Measurements from ENCODE around the gene KCNN3. TPM values are rescaled to one million over a fixed set of nuclear protein-coding genes. Genes with fewer than 3 reads are reported as not detected.

The KCNN3 gene
- total and polyA plus RNA-seq, 2 of the 8 experiments (the other 6 are each of a cell fraction or from before 2014, with no cell fraction given): 2.8 to 3.7 TPM

DNA sequence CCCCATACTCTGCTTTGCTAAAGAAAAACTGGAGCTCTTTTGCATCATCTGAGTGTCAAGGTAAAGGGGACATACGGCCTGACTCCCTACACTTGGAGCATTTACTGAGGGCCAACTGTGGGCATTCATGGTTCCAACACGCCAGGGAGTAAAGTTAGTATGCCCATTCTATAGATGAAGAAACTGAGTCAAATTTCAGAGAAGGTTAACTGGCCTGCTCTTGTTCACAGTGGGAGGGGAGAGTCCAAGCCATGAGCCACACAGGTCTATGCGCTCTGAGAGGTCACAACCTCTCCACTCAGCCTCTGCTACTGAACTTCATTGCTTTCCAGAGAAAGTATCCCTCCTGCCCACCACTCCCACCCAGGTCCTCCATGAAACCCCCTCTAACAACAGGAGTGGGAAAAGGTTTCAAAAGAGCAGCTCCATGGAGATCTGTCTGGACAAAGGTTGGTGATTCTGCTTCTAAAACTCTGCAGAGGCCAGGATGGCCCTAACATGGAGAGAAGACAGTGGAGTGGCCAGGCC, 6.8 kb upstream of the KCNN3 start:
- Histone ChIP-seq H4K91ac (replicated peaks; ENCODE audit: insufficient read length, low read length) (peak overlapping the region; percentile 5), H3K23me2 (ENCODE audit: low read depth, low read length) (peaks cover 2% of the 10 kb centered on the region; the same call in 1 of the 2 replicates), H2BK5ac (ENCODE audit: low read depth, low read length) (no peak overlapping the region), H3K4me3 (ENCODE audit: extremely low read depth in 1 of 4, insufficient read depth in 2 of 4, low read depth in 3 of 4, low read length in 4 of 4) (no peak overlapping the region), H2BK120ac (replicated peaks; ENCODE audit: low read depth, low read length) (no peak overlapping the region), H2BK20ac (ENCODE audit: low read length) (no peak overlapping the region), H3K36me3 (ENCODE audit: control insufficient read depth in 2 of 4, insufficient read depth in 4 of 4, low read length in 3 of 4) (no peaks in the 10 kb centered on the region), H2AFZ (ENCODE audit: low read length) (no peak overlapping the region), H3K4me1 (replicated peaks in 1 of 4; ENCODE audit: control insufficient read depth in 3 of 4, insufficient read depth in 4 of 4, low read length in 3 of 4) (peaks cover 0 to 3% (median 0%) of the 10 kb centered on the region in 4 experiments; a peak in 1 of 7 replicates), H3K14ac (ENCODE audit: insufficient read length) (no peak overlapping the region), H4K8ac (ENCODE audit: extremely low read depth, insufficient read depth, low read length) (no peak overlapping the region), H4K5ac (ENCODE audit: insufficient read length, low read depth, low read length) (no peak overlapping the region), H2BK12ac (ENCODE audit: low read depth, low read length) (no peak overlapping the region), H2BK15ac (ENCODE audit: low read length) (peak overlapping the region; percentile 77; the same call in 1 of the 2 replicates), H4K20me1 (replicated peaks in 1 of 2; ENCODE audit: control insufficient read depth in 1 of 2, insufficient read depth in 2 of 2, low read length in 2 of 2) (no peaks in the 10 kb centered on the region), H3K4me2 (ENCODE audit: insufficient read depth in 1 of 2, low read depth in 2 of 2, low read length in 2 of 2) (no peak overlapping the region), H3K79me1 (ENCODE audit: low read depth, low read length) (no peaks in the 10 kb centered on the region), H3K9ac (replicated peaks in 1 of 4; ENCODE audit: extremely low read depth in 1 of 4, low read depth in 3 of 4, low read length in 3 of 4) (no peak overlapping the region), H3K18ac (ENCODE audit: extremely low read depth, low read length) (no peak overlapping the region), H3K27me3 (replicated peaks in 1 of 4; ENCODE audit: control insufficient read depth in 3 of 4, extremely low read depth in 1 of 4, insufficient read depth in 3 of 4, low read length in 3 of 4) (no peaks in the 10 kb centered on the region), H3K9me3 (ENCODE audit: insufficient read depth in 2 of 2, low read depth in 1 of 2, low read length in 1 of 2) (no peaks in the 10 kb centered on the region), H3K23ac (ENCODE audit: insufficient read length) (no peak overlapping the region), H2AK5ac (ENCODE audit: low read depth, low read length) (no peak overlapping the region), H3K79me2 (ENCODE audit: control insufficient read depth in 1 of 2, insufficient read depth in 2 of 2, low read length in 2 of 2) (no peaks in the 10 kb centered on the region), H3K4ac (replicated peaks; ENCODE audit: insufficient read length, low read depth, low read length) (no peak overlapping the region), H3K27ac (ENCODE audit: low read depth, low read length) (no peak overlapping the region), H3K56ac (replicated peaks; ENCODE audit: insufficient read length, low read depth, low read length) (no peak overlapping the region)
- WGBS, 2 experiments (ENCODE audit: extremely low coverage in 1 of 2, insufficient coverage in 1 of 2, insufficient read length in 1 of 2, insufficient replicate concordance in 2 of 2, low coverage in 1 of 2, low lambda C conversion rate in 2 of 2, missing lambda C conversion rate in 1 of 2): 80% methylated on average over 3 of the region's 3 CpGs; no CpG with 5 or more reads in 1 of the 2 experiments
- DNase-seq (ENCODE audit: low read depth in 1 of 2, low spot score in 2 of 2): no peak
- CTCF ChIA-PET (ENCODE audit: partially characterized antibody): interaction anchor here (0.5 to 4.6 kb wide), 8 partner anchors 10 to 178 kb away, joined by 3 to 39 read pairs (median 4); no protein-coding TSS in a partner anchor
- no peak for FAIRE-seq
- POLR2A ChIA-PET (ENCODE audit: partially characterized antibody): no interaction called here
- TF ChIP-seq GTF2F1 (IDR thresholded peaks at IDR 0.05; ENCODE audit: borderline replicate concordance, low read depth, low read length) (no peak), TCF12 (IDR thresholded peaks at IDR 0.05; ENCODE audit: low read depth, low read length) (no peak), TAF7 (optimal IDR thresholded peaks at IDR 0.05; ENCODE audit: borderline replicate concordance, low read depth, low read length) (no peak), RBBP5 (IDR thresholded peaks at IDR 0.05; ENCODE audit: borderline replicate concordance, low read depth, low read length) (no peak)
